HG03196 (cell line): Measurements from ENCODE around the gene EEFSEC.

ENCODE experiments used
- ATAC-seq: cut with Tn5 transposase; IDR thresholded peaks from one replicate; pipeline ENCODE4 v1.9.1; 2021; ENCODE audit not compliant: unreplicated experiment

EEFSEC gene

DNA sequence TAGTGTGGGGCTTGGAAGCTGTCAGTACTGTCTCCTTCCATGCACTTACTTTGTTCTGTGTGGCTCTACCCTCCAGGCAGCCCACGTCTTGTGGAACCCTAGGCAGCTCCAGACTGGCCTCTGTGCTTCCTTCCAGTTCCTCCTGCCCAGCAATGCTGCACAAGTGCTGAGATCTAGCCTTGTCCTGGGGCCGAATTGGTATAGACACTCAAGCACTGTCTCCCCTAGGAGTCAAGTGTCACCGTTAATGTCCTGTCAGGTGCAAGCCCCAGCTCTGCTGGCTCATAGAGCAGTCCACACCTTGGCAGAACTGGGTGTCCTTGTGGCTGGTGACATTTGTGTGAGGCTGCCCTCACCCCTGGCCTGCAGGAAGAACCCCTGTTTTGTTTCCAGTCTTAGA lies 130.1 kb downstream of the EEFSEC start:
- ATAC-seq: no peak

DNA sequence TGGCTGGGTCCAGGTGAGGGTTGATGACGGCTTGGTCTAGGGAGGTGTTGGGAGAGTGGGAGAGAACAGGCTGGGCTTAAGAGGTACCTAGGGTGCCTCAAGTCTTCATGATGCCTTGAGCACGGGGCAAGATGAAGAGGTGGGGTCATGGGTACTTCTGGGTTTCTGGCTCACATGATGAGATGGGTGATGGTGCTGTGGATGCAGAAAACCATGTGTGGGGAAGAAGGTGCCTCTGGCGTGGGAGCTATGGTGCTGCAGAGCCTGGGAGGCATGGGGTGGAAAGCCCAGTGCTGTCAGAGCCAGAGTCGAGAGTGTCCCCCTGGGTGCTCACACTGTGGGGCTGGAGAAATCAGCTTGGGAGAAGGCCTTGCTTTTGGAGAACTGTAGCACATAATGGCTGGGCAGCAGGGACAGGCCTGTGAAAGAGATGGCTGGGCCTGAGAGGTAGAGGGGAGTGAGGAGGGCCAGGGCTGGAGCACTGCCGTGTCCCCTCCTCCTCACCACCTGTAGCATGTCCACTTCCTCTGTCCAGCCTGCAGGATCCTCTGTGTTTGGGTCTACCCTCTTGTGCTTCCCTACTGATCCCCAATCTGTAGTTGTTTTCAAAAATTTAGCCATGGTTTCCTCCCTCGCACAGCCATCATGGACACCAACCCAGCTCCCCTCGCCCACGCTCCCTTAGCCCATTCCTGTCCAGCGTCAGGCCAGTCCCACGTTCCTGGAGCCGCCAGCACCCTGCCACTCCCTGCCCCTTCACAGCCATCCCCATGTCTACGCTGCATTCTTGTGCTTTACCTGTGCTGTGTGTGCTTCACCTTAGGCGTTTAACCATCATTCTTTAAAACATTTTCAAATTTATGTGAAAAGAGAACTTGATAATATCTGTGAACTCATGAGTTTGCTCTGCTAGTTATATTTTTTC lies 132.0 kb downstream of the EEFSEC start:
- ATAC-seq: no peak

DNA sequence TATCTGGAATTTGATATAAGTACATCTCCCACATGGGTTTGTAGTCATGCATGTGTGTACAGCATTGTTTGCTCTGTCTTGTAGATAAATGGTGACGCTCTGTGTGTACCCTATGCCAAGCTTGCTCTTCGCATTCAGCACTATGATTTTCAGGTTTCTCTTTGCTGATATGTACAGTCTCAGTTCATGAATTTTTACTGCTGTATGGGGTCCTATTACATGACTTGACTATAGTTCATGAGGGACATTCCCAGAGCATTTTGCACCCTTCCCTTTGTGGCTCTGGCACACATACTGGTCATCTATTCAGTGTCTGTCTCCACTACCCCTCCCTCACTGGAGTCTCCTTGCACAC lies 132.7 kb downstream of the EEFSEC start:
- ATAC-seq: no peak

DNA sequence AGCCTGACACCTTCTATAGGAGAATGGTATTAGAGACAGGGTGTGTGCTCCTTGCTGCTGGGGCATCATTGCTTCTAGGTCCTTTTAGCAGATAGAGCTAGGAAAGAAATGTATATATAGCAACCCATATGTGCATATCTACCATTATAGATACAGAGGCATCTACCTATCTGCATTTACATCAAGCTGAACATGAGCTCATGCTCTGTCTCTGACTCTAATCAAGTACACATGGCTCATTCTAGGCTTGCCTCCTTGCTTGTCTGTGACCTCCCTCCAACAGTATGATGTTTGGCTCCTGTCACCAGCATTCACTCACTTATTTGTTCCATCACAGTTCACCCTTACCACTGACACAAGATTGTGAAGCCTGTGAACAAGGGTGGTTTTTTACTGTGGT lies 133.4 kb downstream of the EEFSEC start:
- ATAC-seq: no peak

DNA sequence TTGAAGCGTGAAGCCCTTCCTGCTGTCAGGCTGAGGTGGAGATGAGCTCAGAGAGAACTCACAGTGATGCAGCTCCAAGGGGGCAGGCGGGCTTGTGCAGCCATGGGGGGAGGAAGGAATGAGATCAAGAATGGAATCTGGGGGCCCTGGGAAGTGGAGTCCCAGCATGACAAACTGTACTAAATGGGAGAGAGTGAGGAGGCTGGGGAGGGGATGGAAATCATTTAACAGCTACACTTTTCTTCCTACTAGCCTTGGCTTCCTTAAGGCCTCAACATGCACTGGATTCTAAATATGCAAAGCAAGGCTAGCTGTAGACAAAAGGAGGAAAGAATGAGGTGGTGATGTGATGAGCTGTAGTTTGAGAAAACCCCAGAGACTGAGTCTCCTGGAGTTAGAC lies 133.9 kb downstream of the EEFSEC start:
- ATAC-seq: no peak

DNA sequence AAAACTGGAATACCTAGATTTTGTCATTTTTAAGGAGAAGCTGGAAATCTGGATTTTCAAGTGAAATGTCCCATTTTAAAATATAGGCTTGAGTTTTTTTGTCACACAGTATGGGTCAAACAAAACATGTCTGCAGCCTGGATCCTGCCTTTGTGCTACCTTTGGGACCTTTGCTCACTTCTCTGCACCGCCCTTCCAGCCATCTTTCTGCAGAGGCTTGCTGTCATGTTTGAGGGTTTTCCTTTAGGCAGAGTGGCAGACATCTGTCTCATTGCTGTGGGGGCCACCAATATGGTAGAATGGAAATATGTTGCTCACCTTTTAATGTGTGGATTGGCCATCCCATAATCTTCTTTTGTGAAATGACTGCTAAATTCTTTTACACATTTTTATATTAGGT lies 136.3 kb downstream of the EEFSEC start:
- ATAC-seq: no peak

DNA sequence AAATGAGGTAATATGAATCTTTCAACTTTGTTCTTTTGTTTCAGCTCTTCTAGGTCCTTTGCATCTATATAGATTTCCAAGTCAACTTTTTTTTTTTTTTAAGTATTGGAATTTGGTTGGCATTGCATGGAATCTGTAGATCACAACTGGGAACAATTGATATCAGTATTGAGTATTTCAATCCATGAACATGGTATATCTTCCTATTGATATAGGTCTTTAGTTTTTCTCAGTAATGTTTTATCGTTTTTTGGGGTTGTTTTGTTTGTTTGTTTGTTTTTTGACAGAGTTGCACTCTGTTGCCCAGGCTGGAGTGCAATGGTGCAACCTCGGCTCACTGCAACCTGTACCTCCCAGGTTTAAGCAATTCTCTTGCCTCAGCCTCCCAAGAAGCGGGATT lies 137.2 kb downstream of the EEFSEC start:
- ATAC-seq: no peak

DNA sequence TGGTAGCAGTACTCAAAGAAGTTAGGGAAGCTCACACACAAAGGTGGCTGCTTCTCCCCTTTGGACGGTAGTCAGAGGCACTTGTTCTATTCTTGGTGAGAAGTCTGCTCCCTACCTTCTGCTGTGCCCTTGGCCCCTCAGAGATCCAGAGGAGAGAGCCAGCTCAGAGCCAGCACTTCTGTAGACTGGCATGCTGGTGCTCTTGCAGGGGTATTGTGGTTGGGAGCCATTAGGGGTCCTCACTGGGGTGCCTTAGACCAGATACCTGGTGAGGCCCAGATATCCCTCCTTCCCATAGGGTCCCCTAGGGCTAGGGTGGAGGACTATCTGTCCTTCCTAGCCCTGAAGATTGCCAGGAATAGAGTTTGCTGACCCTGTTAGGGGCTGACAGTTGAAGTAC lies 140.6 kb downstream of the EEFSEC start:
- ATAC-seq: no peak

DNA sequence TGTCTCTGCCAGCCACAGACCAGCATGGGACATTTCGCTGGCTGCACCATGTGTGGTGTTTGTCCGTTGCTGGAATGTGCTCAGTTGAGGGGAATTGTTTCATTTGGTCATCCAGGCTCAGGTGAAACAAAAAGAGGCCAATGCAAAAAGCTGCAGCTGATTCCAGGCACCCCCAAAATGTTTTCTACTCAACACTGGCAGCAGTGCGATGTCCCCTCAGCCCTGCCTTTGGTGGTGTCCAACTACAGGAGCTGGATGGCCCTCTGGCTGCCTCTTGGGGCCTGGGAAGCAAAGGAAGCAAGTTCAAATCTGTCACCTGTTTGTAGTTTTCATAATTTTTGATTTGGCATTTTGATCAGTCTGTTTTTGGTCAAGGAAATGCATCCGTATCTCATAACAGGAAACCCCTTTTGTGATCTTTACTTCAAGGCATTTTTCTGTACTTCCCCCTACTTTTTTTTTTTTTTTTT lies 141.8 kb downstream of the EEFSEC start:
- ATAC-seq: no peak

DNA sequence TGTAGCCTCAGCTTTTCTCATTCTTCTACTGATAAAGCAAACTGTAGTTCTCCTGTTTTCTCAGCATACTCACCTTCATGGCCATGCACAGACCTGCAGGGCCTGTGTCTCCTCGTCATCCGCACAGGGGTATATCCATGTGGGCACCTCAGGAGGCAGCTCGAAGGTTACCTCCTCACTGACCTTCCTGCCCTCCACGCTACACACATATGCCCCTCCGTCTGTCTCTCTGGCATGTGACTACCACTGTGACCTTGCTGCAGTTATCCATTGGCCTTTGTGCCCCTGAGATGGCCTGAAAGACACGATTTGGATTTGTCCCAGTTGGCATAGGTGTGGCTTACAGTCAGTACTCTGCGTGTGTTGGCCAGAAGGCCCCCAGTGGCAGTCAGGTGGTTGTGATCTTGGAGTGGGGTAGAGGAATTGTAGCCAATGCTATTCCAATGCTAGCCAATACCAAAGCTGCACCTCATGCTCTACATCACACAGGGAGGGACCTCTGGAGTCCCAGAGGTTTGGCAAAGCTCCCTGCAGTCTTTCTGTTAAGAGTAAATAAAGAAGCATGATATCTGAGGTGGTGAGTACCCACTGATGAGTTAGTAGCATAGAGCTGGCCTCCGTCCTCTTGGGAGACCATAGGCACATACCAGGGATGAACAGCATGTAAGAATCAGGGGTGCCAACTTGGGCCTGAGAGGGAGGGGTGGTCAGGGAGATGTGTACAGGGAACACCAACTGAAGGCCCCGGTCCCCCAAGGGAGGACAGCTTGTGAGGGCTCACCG lies 143.4 kb downstream of the EEFSEC start:
- no peak for ATAC-seq

DNA sequence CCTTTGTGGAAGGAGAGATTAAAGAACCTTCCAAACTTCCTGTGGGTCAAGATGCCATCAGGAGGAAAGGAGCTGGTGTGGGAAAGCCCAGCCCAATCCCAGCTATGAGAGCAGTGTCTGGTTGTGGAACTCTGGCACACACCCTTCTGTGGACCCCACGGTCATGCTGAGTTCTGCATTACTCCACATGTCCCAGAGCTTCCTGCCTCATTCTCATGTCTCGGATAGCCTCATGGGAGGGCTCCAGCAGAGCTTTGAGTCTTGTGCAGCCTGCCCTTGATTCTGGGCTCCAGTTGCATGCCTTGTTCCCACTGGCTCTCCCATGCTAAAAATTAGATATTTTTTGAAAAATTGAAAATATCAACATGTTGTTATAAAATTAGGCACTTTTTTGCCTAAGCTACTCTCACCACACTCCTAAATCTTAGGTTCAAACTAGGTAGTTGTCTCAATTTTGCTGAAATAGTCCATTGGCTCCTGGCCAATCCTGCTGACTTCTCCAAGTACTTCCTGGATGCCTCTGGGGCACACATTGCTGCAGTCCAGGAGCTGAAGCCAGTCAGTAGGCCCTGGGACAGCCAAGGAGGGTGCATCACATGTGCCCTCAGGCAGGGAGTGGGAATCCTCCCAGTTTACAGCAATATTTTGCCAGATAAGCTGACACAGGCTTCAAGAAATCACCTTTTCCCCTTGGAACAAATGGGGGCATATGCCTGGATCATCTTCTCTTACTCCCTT lies 144.3 kb downstream of the EEFSEC start:
- ATAC-seq: no peak

DNA sequence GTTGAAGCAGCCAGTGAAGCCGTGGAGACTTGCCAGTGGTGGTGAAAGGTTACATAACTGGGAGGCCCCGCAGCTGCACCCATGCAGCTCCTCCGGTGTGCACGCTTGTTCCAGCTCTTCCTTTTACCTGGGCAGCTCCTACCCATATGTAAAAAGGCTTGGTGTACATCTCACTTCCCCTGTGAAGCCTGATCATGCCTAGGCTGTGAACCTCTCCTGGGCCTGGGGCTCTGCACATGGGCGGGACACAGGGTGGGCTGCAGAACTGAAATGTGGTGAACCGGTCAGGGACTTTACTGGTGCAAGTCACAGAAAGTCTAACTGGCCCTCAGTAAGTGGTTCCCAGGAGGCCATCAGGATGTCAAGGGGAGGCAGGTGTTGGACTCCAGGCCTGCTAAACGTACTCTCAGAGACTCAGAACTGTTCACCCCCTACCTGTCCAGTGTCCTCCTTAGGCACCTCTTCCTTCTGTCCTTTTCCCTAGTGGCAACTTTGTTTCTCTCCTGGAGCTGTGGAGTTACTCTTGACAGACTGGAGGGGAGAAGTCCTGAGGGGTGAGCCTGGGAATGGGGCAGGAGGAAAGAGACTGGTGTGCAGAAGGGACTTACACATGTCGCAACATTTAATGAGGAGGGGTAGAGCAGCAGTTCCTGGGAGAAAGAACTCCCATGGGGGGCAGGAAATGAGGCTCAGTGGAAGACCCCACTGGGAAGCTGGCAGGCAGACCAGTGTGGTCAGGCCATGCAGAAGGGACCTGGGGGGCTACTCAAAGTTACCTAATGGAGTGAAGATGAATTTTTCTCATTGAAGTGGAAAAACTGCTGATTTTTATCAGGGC lies 148.1 kb downstream of the EEFSEC start:
- no peak for ATAC-seq

DNA sequence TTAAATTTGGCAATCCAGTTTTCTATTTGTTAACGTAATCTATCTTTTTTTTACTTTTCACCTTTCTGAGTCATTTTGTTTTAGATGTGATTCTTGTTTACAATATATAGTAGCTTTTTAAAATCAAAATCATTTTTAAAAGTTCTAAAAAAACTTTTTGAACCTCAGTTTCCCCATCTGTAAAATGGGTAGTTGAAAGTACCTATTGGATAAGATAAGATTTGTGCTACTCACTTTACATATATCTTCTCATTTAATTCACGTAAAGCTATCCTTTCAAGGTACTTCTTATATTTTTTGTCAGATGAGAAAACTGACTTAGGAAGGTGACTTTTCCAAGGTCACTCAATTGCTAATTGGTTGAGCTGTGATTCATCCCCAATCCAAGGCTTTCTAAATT lies 153.2 kb downstream of the EEFSEC start:
- ATAC-seq: no peak

DNA sequence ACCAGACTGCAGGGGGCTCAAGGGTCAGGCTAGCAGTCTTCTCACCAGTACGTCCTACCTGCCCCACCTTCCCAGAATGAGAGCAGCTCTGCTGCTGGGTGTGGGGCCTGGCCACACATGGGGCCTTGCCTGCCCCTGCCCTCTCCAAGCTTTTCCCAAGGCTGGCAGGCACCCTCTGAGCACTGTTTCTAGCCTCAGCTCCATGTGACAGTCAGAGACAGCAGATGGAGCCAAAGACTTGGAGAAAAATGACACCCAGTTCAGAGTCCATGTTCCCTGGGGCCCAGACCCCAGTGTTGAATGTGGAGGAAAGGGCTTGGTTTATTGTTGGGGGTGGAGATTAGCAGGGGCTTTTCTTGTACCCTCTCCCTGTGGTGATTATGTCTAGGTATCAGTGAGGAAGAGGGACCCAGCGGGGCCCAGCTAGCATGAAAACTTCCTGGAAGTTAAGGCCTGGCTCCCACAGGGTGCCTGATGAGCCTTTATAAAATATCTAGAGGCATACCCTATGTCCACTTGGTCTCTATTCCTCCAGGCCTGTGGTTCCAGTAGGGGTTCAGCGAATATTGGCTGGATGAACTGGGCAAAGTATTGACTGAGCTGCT lies 153.8 kb downstream of the EEFSEC start:
- ATAC-seq: no peak

DNA sequence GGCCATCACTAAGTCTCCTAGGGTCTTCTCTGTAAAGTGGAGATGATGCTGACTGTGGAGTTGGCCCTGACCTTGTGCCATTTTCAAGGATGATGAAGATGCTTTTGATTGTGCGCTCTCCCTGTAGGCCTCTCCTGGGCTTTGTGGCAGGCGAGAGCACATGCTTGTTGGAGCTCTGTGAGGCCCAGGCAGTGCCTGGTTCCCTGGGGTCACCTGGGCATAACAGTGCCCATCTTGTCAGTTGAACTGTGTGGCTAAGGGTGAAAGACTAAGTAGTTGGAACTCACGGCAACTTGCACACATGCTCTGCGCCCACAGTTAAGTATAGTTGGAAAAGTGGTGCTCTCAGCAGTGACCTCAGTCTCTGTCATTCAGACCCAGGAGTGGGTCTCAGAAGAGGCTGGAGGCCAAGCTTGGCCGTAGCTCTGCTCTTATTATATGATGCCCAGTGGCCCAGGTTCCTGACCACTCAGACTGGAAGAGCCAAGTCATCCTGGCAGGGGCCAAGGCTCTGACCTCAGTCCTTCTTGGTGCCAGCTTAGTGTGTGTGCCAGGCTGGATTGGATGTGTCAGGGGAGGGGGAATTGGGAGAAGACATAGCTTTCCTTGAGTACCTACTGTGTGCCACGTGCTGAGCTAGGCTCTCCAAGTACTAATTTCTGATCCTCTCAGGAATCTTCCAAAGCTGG lies 154.6 kb downstream of the EEFSEC start:
- ATAC-seq: no peak

DNA sequence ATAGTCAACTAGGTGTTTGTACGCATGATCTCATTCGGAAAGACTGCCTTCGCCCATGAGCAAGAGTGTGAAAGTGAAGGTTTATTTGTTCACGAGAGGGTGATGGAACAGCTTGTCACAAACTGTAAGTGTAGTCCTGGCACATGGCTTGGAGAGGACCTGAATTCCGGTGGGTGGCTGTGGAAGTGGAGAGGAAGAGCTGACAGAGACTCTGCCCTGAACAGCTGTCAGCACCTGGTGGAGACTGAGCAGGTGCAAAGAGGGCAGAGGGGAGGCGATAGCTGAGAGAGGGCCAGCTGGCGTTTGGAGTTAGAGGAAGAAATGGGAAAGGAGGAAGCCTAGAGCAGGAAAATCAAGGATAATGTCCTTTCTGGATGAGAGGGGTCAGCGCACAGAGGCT lies 155.7 kb downstream of the EEFSEC start:
- ATAC-seq: no peak

DNA sequence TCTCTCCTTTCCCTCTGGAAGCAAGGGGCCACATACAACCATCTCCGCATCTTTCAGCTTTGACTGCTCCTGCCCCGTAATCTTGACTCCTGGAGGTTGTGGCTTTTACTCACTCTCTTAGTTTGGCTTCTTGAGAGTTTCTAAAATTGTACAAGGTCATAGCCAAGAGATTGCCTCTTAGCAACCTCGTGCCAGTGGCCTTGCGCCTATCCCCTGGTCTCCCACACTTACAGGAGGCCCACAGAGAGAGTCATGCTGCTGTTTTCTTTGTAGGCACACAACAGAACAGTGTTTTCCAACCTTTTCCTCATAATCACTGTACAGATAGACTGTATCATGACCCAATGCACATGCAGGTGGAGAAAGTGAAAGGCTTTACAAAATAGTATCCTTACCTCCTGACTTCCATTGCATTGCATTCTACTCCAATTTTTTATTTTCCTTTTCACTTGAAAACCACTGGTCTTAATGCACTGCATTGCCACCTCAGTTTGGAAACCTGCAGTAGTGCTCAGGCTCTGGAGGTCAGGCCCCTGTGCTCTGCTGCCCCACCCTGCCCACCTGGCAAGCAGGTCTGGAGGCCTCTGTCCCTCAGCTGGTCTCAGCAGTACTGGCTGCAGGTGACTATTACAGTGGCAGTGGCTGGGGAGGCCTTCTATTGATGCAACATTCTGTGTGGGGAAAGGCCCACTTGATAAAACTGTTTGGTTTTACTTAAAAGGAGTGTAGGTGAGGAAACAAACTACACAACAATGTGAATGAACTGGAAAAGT lies 157.2 kb downstream of the EEFSEC start:
- no peak for ATAC-seq

DNA sequence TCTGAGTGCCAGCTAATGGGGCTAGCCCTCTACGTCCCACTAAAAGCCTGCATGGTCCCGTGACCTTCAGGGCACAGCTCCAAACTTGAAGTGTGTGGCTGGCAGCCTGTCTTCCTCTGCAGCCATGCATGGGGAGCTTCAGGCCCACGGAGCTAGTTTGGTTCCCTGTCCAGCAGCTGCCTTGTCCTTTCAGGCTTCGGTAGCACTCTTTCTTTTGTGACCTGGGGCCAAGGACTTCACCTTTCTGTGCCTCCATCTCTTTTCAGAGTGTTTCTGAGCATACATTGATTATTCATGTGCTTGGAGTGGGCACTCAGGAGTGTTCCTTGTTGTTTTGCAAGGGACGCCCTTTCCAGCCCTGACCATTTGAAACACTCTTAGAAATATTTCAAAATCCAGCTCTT lies 158.2 kb downstream of the EEFSEC start:
- ATAC-seq: no peak

DNA sequence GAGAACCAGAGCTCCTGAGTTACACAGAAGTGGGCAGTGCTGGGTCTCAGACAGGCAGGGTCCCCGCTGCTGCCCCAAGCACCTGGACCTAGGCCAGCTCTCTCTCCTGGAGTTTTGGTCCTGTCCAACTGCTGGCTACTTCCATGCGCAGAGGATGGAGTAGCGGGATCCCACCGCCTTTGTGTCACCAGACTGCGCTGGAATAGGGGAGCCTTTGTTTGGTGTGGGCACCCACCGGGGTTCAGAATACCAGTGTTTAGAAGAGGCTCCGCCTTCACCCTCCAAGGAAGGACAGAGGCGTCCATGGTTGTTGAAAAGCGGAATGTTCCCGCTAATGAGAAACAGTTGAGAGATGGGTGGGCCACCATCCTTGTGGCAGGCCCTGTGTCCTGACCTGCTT lies 159.0 kb downstream of the EEFSEC start:
- no peak for ATAC-seq
